Kidney capillary endothelial cell (primary cell): Measurements from ENCODE around the gene UROC1.

ENCODE experiments used
- DNase-seq: peaks from one replicate; pipeline ENCODE4 v3.0.0-alpha.2; 2018; ENCODE audit warnings: low spot score

Gene UROC1

GRCh38 chr3:126478581-126479310 is 38.8 kb downstream of the UROC1 start:
- DNase-seq, result no peak

DNA sequence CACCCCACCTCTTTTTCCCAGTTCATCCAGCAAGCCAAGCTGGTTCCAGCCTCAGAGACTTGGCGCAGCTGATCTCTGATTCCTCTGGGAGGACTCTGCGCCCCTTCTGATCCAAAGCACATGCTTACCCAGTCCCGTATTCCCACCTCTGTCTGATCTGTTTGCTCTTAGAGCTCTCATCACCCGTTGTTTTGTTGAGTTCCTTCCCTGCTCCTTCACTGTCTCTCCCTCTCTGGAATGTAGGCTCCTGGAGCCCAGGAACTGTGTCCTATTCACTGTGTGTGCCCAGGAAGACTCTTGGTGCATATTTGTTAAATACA is 40.6 kb downstream of the UROC1 start:
- DNase-seq, result no peak

DNA sequence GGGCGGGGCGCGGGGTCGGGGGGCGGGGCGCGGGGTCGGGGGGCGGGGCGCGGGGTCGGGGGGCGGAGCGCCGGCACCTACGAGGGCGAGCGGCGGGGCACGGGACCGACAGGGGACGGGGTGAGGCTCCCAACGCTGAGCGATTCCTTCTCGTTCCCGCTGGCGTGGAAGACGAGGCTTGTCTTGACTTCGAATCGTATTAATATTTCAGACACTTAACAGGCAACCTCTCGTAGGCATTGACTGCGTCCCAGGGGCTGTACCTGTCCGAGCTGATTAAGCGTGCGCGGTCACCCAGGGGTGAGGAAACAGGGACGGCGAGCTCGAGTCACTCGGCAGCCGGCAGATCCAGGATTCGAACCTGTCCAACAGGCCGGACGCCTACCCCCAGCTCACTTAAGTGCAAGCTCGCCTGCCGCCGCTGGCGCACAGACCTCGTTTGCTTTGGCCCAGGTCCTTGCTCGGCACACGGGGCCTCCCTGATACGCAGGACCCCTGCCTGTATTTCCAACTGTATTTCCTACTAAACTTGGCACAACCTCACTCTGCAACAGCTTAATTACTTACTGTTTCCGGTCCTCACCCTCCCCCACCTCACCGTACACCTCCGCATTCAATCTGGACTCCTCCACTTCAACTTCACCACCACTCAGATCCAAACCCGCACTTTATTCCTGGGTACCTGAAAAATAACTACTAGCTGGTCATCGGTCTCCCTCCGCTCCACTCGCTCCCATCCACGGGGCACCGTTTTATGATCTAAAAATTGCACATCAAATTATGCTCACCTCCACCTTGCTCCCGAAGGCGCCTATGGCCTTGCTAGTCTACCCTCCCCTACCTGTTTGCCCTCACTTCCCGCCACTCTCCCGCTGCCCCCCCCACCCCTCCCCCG is 41.2 kb downstream of the UROC1 start:
- DNase-seq, result peak; percentile 32

GRCh38 chr3:126475413-126476114 is 42.0 kb downstream of the UROC1 start, which contains the start of gene ZXDC:
TSS of gene ZXDC (minus strand) at chr3:126475891. CDS start at chr3:126475865, 26 bp downstream.
- DNase-seq, result peak; percentile 91

DNA sequence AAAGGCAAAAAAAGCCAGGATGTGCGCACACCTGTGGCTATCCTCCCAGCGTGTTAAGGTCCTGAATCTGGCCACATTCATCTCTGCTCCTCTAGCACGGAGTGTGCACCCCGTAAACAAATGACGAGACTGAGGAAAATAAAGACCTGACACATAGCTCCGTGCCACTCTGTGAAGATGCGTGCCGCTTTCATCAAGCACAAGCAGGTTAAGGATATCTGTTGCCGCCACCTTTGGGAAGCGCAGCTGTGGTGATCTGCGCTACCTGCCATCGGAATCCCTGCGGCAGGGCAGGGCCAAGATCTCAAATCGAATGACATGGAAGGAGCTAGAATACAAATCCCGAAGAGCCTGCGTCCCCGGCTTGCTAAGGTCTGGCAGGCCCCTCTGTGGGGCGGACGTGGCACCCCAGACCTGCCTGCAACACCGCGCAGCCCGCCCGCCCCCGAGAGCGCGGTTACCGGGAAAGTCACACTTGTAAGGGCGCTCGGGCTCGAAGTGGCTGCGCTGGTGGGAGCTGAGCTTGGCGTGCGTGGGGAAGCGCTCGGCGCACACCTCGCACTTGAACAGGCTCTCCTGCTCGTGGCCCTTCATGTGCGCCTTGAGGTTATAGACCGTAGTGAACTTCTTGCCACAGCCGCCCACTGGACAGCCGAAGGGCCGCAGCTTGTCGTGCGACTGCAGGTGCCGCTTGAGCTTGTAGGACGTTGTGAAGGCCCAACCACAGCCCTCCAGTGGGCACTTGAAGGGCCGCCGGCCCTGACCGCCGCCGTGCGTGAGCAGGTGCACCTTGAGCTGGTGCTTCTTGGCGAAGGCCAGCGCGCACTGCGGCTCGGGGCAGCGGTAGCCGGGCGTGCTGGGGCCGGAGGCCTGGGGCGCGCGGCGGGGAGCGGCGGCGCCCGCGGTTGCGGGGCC is 42.8 kb downstream of the UROC1 start:
- peak; percentile 18 for DNase-seq

GRCh38 chr3:126473292-126474168 is 44.0 kb downstream of the UROC1 start:
- DNase-seq, result no peak

- DNase-seq, result peak; percentile 39
Observed at GRCh38 chr3:126472277-126473006, 45.1 kb downstream of the UROC1 start.

- no peak for DNase-seq
Observed at GRCh38 chr3:126469479-126469878, 48.1 kb downstream of the UROC1 start.

GRCh38 chr3:126468028-126468891 is 49.3 kb downstream of the UROC1 start:
- DNase-seq, result no peak

- DNase-seq, result no peak
Observed at GRCh38 chr3:126467611-126467955, 50.0 kb downstream of the UROC1 start.

DNA sequence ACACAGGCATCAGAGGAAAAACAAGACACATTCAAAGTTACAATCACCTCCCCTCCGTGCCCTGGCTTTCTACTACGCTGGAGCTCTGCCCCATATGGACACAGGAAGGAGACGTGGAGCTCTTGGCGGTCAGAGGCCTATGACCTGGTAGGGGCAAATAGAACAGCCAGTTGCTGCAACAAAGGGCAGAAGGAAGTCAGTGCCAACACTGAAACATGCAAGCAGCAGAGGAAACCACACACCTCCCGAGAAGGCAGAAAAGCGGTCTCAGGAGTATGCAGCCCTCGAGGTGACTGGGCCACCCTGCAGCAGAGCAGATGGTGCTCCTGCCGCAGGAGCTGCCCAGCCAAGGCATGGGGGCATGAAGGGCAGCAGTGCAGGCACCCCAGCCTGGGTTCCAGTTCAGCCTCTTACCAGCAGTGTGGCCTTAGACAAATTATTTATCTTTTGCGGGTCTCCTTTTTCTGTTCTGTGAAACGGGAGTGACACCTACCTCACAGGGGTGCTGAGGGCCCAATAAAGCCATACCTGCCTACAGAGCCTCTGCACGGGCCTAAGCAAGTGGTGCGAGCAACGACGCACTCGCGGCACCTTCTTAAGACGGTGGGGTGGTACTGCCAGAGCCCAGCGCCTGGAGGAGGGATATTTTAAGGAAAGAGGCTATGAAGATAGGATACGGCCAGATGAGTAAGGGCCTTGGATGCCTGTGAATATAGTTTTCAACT is 50.5 kb downstream of the UROC1 start:
- DNase-seq, result no peak

DNA sequence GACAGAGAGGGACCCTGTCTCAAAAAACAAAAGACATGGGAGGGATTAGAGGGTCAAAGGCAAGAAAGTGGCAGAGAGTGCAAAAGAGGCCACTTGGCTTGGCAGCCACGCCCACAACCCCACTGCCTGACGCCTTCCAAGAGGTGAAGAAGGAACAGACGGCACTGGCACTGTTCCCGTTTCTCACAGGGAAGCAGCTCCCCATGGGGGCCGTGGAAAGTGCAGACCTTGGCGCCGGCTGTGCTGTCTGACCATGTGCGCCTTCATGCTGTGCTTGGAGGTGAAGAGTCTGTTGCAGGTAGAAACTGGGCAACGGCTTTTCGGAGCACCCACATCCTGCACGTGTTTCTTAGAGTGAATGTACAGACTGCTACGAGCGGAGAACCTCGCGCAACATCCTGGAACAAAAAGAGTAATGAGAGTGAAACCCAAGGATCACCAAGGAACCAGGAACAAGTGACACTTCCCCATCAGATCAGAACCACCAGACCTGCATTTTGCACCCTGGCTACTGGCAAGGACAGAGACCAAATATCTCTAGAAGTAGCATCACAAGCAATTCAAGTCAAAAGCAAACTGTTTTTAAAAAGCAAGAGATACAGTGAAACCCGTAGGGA is 51.5 kb downstream of the UROC1 start:
- no peak for DNase-seq

DNA sequence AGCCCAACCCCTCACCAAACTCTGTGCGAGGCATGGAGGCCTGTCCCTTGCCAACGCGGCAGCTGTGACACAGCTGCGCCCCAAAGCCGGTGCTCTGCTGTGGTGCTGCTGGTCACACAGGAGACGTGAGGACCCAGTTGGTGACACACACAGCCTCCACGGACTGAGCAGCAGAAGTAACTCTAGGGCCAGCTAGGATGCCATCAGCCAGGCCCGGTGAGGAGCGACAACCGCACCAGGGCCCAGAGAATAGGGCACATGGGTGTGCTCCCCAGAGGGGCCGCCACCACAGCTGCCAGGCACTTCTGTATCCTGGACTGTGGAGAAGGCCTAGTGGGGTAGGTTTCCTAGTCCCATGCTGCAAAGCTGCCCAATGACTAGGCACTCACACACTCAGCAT is 52.6 kb downstream of the UROC1 start:
- no peak for DNase-seq

DNA sequence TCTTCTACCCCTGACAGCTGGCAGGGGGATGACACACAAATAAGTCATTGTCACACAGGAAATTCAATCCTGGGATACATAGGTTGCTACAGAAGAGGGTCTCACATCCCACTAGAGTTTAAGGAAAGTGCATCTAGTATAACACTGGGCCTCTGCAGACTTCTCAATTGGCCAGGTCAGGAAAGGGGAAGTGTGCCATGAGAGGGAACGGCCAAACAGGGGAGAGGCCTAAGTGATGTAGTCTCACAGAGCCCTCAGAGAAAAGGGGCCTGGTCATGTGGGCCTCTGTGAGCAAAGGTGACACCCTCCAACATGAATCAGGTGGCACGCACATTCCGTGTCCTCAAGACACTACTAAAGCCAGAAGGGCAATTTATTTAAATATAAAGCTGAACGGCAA is 53.1 kb downstream of the UROC1 start:
- DNase-seq, result no peak

DNA sequence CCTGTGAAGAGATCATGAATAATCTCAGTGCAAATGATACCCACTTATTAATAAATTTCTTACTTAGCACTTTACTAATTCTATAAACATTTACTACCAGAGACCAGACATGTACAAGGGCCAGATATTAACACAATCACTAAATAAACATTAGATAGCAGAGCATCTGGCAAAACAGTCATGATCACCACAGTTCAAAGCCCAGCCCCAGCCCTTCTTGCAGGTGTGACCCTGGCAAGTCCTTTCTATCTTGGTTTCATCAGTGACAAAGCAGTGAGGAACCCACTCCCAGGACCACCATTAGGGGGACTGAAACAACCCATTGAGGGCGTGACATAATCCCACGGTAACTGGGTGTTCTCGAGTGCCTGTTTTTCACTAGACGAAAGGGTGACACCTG is 53.5 kb downstream of the UROC1 start:
- DNase-seq, result no peak

DNA sequence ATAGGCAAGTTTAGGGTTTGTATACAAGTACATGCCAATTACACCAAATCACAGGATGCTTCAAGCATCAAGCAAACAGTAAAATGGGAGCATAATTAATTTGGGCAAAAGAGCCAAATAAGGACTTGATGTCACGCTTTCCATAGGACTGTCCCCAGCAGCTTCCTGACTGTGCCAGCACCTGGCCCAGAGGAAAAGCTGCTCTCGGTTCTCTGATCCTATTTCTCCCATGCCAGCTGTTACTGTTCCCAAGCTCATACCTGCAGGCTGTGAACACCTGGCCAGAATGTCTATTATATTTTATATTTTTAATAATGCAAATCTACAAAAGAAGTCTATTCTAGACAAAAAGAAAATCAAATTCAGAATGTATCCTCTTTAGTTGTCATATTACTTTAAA is 54.1 kb downstream of the UROC1 start:
- no peak for DNase-seq

- no peak for DNase-seq
Observed at GRCh38 chr3:126461450-126462070, 56.0 kb downstream of the UROC1 start.
